Activated T-helper 17 cell treated with anti-CD3 and anti-CD28 coated beads, Interleukin-2, amount 50 U/mL, for 72 hours (primary cell): Measurements from ENCODE around the gene POLR2B. TPM values are rescaled to one million over a fixed set of nuclear protein-coding genes. Genes with fewer than 3 reads are reported as not detected.
"Not testable (repeated sequence)": the region's sequence is repeated elsewhere in the genome, so short reads cannot be mapped to it uniquely, and the experiment has no call there.

ENCODE experiments used
- ATAC-seq: fragments of 150-1000 bp; cut with Tn5 transposase; replicated peaks from 2 replicates; pipeline ENCODE4 v1.10.0; 2021; ENCODE audit warnings: mild to moderate bottlenecking, moderate library complexity
- H3K27ac Mint-ChIP-seq: one replicate; pipeline ENCODE4 v1.8.0; 2022; ENCODE audit warnings: mixed read lengths
- H3K27me3 Mint-ChIP-seq: one replicate; pipeline ENCODE4 v1.8.0; 2022; ENCODE audit warnings: mixed read lengths
- H3K36me3 Mint-ChIP-seq: one replicate; pipeline ENCODE4 v1.8.0; 2022; ENCODE audit warnings: low read depth, mild to moderate bottlenecking, mixed read lengths
- H3K4me1 Mint-ChIP-seq: one replicate; pipeline ENCODE4 v1.8.0; 2022; ENCODE audit warnings: mixed read lengths
- H3K4me3 Mint-ChIP-seq: one replicate; pipeline ENCODE4 v1.8.0; 2022; ENCODE audit warnings: mild to moderate bottlenecking, mixed read lengths
- H3K9me3 Mint-ChIP-seq: one replicate; pipeline ENCODE4 v1.8.0; 2022; ENCODE audit warnings: mixed read lengths
- total RNA-seq, 2 donors: library from RNA; stranded (reverse); gene quantifications; one replicate each; pipeline ENCODE4 v1.2.3, GENCODE V29; 2022

The POLR2B gene
- total RNA-seq, 2 donors from 2014 or later: 105 to 133 TPM

GRCh38 chr4:57053508-57053907, 74.8 kb downstream of the POLR2B start:
- no peak overlapping the region for H3K4me3 Mint-ChIP-seq
- peaks cover 40% of the 10 kb centered on the region for H3K27me3 Mint-ChIP-seq
- no peak for ATAC-seq
- no peak overlapping the region for H3K27ac Mint-ChIP-seq
- no peaks in the 10 kb centered on the region for H3K36me3 Mint-ChIP-seq
- no peaks in the 10 kb centered on the region for H3K4me1 Mint-ChIP-seq
- no peaks in the 10 kb centered on the region for H3K9me3 Mint-ChIP-seq

GRCh38 chr4:57055886-57056285, 77.2 kb downstream of the POLR2B start:
- no peak for ATAC-seq
- no peaks in the 10 kb centered on the region for H3K9me3 Mint-ChIP-seq
- no peaks in the 10 kb centered on the region for H3K36me3 Mint-ChIP-seq
- H3K4me3 Mint-ChIP-seq: no peak overlapping the region
- H3K4me1 Mint-ChIP-seq: no peaks in the 10 kb centered on the region
- no peak overlapping the region for H3K27ac Mint-ChIP-seq
- H3K27me3 Mint-ChIP-seq: peaks cover 44% of the 10 kb centered on the region

GRCh38 chr4:57059890-57060716, 81.4 kb downstream of the POLR2B start:
- no peaks in the 10 kb centered on the region for H3K36me3 Mint-ChIP-seq
- no peak overlapping the region for H3K27ac Mint-ChIP-seq
- H3K4me1 Mint-ChIP-seq: no peaks in the 10 kb centered on the region
- peaks cover 37% of the 10 kb centered on the region for H3K27me3 Mint-ChIP-seq
- no peak overlapping the region for H3K4me3 Mint-ChIP-seq
- ATAC-seq: no peak
- no peaks in the 10 kb centered on the region for H3K9me3 Mint-ChIP-seq

GRCh38 chr4:57060717-57061067, 82.0 kb downstream of the POLR2B start:
- not testable (repeated sequence) for H3K9me3 Mint-ChIP-seq, H3K4me1 Mint-ChIP-seq, H3K36me3 Mint-ChIP-seq, H3K4me3 Mint-ChIP-seq, ATAC-seq, H3K27ac Mint-ChIP-seq
- H3K27me3 Mint-ChIP-seq: peaks cover 34% of the 10 kb centered on the region

- H3K4me3 Mint-ChIP-seq: no peak overlapping the region
- no peaks in the 10 kb centered on the region for H3K9me3 Mint-ChIP-seq
- H3K27me3 Mint-ChIP-seq: peaks cover 28% of the 10 kb centered on the region
- no peaks in the 10 kb centered on the region for H3K4me1 Mint-ChIP-seq
- no peak overlapping the region for H3K27ac Mint-ChIP-seq
- no peak for ATAC-seq
- H3K36me3 Mint-ChIP-seq: no peaks in the 10 kb centered on the region
Measured at GRCh38 chr4:57061395-57061794, 82.7 kb downstream of the POLR2B start.

- no peak overlapping the region for H3K4me3 Mint-ChIP-seq
- H3K36me3 Mint-ChIP-seq: no peaks in the 10 kb centered on the region
- H3K27me3 Mint-ChIP-seq: peaks cover 21% of the 10 kb centered on the region
- no peaks in the 10 kb centered on the region for H3K4me1 Mint-ChIP-seq
- H3K9me3 Mint-ChIP-seq: no peaks in the 10 kb centered on the region
- no peak for ATAC-seq
- H3K27ac Mint-ChIP-seq: no peak overlapping the region
Measured at GRCh38 chr4:57063518-57063917, 84.8 kb downstream of the POLR2B start.

GRCh38 chr4:57064120-57064519, 85.4 kb downstream of the POLR2B start:
- no peak for ATAC-seq
- Mint-ChIP-seq H3K27me3 (peaks cover 16% of the 10 kb centered on the region), H3K36me3 (no peaks in the 10 kb centered on the region), H3K4me3 (no peak overlapping the region), H3K4me1 (no peaks in the 10 kb centered on the region), H3K9me3 (no peaks in the 10 kb centered on the region), H3K27ac (no peak overlapping the region)

- H3K4me1 Mint-ChIP-seq: no peaks in the 10 kb centered on the region
- no peaks in the 10 kb centered on the region for H3K9me3 Mint-ChIP-seq
- H3K36me3 Mint-ChIP-seq: no peaks in the 10 kb centered on the region
- H3K27me3 Mint-ChIP-seq: peaks cover 11% of the 10 kb centered on the region
- H3K27ac Mint-ChIP-seq: no peak overlapping the region
- no peak for ATAC-seq
- H3K4me3 Mint-ChIP-seq: no peak overlapping the region
Measured at GRCh38 chr4:57064811-57065711, 86.4 kb downstream of the POLR2B start.

- Mint-ChIP-seq H3K4me3 (no peak overlapping the region), H3K27ac (no peak overlapping the region)
- ATAC-seq: no peak
Measured at GRCh38 chr4:57065730-57066482, 87.2 kb downstream of the POLR2B start.

GRCh38 chr4:57068237-57068981, 89.7 kb downstream of the POLR2B start:
- H3K36me3 Mint-ChIP-seq: no peaks in the 10 kb centered on the region
- H3K27ac Mint-ChIP-seq: no peak overlapping the region
- no peaks in the 10 kb centered on the region for H3K9me3 Mint-ChIP-seq
- peaks cover 3% of the 10 kb centered on the region for H3K27me3 Mint-ChIP-seq
- no peaks in the 10 kb centered on the region for H3K4me1 Mint-ChIP-seq
- no peak for ATAC-seq
- no peak overlapping the region for H3K4me3 Mint-ChIP-seq

More at GRCh38 chr4:57065730-57066482, 87.2 kb downstream of the POLR2B start:
- Mint-ChIP-seq H3K4me1 (no peaks in the 10 kb centered on the region), H3K36me3 (no peaks in the 10 kb centered on the region), H3K27me3 (peaks cover 8% of the 10 kb centered on the region), H3K9me3 (no peaks in the 10 kb centered on the region)

GRCh38 chr4:57070461-57070860, 91.8 kb downstream of the POLR2B start:
- no peak for ATAC-seq
- H3K27ac Mint-ChIP-seq: no peak overlapping the region
- no peak overlapping the region for H3K4me3 Mint-ChIP-seq
- no peaks in the 10 kb centered on the region for H3K9me3 Mint-ChIP-seq
- H3K4me1 Mint-ChIP-seq: no peaks in the 10 kb centered on the region
- H3K27me3 Mint-ChIP-seq: peaks cover 14% of the 10 kb centered on the region
- no peaks in the 10 kb centered on the region for H3K36me3 Mint-ChIP-seq

GRCh38 chr4:57071326-57071725, 92.6 kb downstream of the POLR2B start:
- no peaks in the 10 kb centered on the region for H3K36me3 Mint-ChIP-seq
- no peak overlapping the region for H3K4me3 Mint-ChIP-seq
- peaks cover 18% of the 10 kb centered on the region for H3K27me3 Mint-ChIP-seq
- H3K27ac Mint-ChIP-seq: no peak overlapping the region
- H3K9me3 Mint-ChIP-seq: no peaks in the 10 kb centered on the region
- no peak for ATAC-seq
- H3K4me1 Mint-ChIP-seq: no peaks in the 10 kb centered on the region

- no peak for ATAC-seq
- no peak overlapping the region for H3K4me3 Mint-ChIP-seq
Measured at GRCh38 chr4:57073559-57073958, 94.9 kb downstream of the POLR2B start.

GRCh38 chr4:57074744-57075143, 96.0 kb downstream of the POLR2B start:
- Mint-ChIP-seq H3K27me3 (peaks cover 26% of the 10 kb centered on the region), H3K27ac (no peak overlapping the region), H3K4me1 (no peaks in the 10 kb centered on the region), H3K9me3 (no peaks in the 10 kb centered on the region), H3K4me3 (no peak overlapping the region), H3K36me3 (no peaks in the 10 kb centered on the region)
- ATAC-seq: no peak

More at GRCh38 chr4:57073559-57073958, 94.9 kb downstream of the POLR2B start:
- Mint-ChIP-seq H3K27me3 (peaks cover 23% of the 10 kb centered on the region), H3K36me3 (no peaks in the 10 kb centered on the region), H3K4me1 (no peaks in the 10 kb centered on the region), H3K27ac (no peak overlapping the region), H3K9me3 (no peaks in the 10 kb centered on the region)
